Right lobe of liver (tissue), 6 donors: ENCODE measurements around the gene CEACAM18. TPM values are rescaled to one million over a fixed set of nuclear protein-coding genes. Genes with fewer than 3 reads are reported as not detected.

Experiments
- ATAC-seq, 4 donors: fragments of 200-7000 bp; cut with Tn5 transposase; one replicate each; pipeline ENCODE4 v1.9.1; 2020; ENCODE audit warnings: mild to moderate bottlenecking in 4 of 4, moderate library complexity in 4 of 4
- DNase-seq, 3 donors: peaks; one replicate each; pipeline ENCODE4 v3.0.0-alpha.2; 2020
- H3K27ac ChIP-seq, 3 donors: fragments of 200-600 bp; one replicate each; pipeline ENCODE4 v1.8.0; 2022
- H3K27me3 ChIP-seq, 2 donors: fragments of 200-600 bp; one replicate each; pipeline ENCODE4 v1.8.0; 2022
- H3K36me3 ChIP-seq, 4 donors: fragments of 200-600 bp; sonication (generic) in 1 of 4; one replicate each; pipeline versions ENCODE4 v1.5.1 to v1.8.0; 2017 to 2022; ENCODE audit warnings: control low read depth in 1 of 4
- H3K4me1 ChIP-seq, 4 donors: fragments of 200-600 bp; sonication (generic) in 1 of 4; one replicate each; pipeline versions ENCODE4 v1.5.1 to v1.8.0; 2017 to 2022; ENCODE audit warnings: control low read depth in 1 of 4
- H3K4me3 ChIP-seq, 3 donors: fragments of 200-600 bp; one replicate each; pipeline ENCODE4 v1.8.0; 2022
- H3K9me3 ChIP-seq, 4 donors: fragments of 200-600 bp; sonication (generic) in 1 of 4; one replicate each; pipeline versions ENCODE4 v1.5.1 to v1.8.0; 2017 to 2022; ENCODE audit warnings: control low read depth in 1 of 4
- POLR2A ChIP-seq: fragments of 450-650 bp; IDR thresholded peaks from one replicate; pipeline ENCODE4 v1.6.1; 2017; ENCODE audit warnings: antibody characterized with exemption, mild to moderate bottlenecking
- WGBS: methylation state at CpG from one replicate; pipeline ENCODE4 v1.1.6; 2018; ENCODE audit warnings: low coverage, low lambda C conversion rate; ENCODE audit not compliant: insufficient coverage; ENCODE audit errors: missing lambda C conversion rate; 5-methylcytosine and 5-hydroxymethylcytosine counted together
- intact Hi-C, 2 donors: fragments of 100-400 bp; cut with DNase I; formaldehyde crosslinking; loops; one replicate each; pipeline versions ENCODE4 v1.11.2 to v1.14.1; 2022
- total RNA-seq, 6 experiments: library from RNA; depleted of rRNA in 2 of 6; stranded (reverse); fragments of >200 nt in 2 of 6; fragmentation: NEBNext Ultra II Directional in 3 of 6; extraction: Animal tissue kit (Norgen Biotek cat#: 25700) in 3 of 6; gene quantifications; one replicate each; pipeline versions ENCODE4 v1.1.0 to v1.2.4, GENCODE V29; 2016 to 2023
- TF ChIP-seq, protein P1 (sequence below), 4 donors: fragments of 200-600 bp in 3 of 4; fragments of 450-650 bp in 1 of 4; IDR thresholded peaks; one replicate each; pipeline versions ENCODE4 v1.5.1 to v1.8.0; 2016 to 2022; ENCODE audit warnings: antibody characterized with exemption in 4 of 4, mild to moderate bottlenecking in 2 of 4
- donor health status: DM: no; HTN: yes; CAD: no.
- donor health status: DM: no; HTN: no; CAD: no.
- donor health status: DM: no; HTN: no; CAD: no.
- donor health status: DM: no; HTN: yes; CAD: no.
- donor health status: DM: no; HTN: yes; CAD: no.

The CEACAM18 gene
- total RNA-seq, 6 experiments from 2014 or later: not detected

DNA sequence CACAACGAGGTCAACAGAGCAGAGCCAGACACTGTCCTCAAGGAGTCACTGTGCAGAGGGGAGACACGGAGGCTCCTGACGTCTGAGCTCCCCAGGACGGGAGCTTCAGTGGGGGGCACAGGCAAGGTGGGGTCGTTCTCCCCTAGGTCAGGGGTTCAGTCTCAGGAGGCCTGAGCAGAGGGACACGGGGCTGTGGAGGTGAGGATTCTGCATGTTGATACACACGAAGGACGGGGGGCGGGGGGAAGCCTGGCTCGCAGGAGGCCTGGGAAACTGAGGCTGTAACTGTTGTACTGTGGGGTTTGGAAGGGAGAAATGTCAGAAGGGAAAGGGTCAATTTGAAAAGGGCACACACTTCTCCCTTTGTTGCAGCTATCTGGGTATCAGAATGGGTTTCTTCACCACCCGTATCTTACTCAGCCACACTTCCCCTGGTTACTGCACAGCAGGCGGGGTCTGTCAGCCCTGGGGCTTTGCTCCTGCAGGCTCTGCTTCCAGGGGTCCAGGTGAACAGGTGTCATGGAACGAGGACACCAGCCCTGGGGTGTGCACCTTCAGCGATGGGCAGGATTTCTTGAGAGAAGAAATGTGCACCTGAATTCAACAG, 19.3 kb upstream of the CEACAM18 start:
- no peaks in the 10 kb centered on the region for H3K4me1 ChIP-seq
- DNase-seq: no peak
- WGBS: 71% methylated on average over 8 of the region's 14 CpGs
- no peak overlapping the region for H3K4me3 ChIP-seq
- H3K27ac ChIP-seq: no peak overlapping the region
- no peaks in the 10 kb centered on the region for H3K27me3 ChIP-seq
- intact Hi-C loops: no loop called here
- H3K36me3 ChIP-seq: no peaks in the 10 kb centered on the region
- ATAC-seq: no peak
- TF ChIP-seq, protein P1, sequence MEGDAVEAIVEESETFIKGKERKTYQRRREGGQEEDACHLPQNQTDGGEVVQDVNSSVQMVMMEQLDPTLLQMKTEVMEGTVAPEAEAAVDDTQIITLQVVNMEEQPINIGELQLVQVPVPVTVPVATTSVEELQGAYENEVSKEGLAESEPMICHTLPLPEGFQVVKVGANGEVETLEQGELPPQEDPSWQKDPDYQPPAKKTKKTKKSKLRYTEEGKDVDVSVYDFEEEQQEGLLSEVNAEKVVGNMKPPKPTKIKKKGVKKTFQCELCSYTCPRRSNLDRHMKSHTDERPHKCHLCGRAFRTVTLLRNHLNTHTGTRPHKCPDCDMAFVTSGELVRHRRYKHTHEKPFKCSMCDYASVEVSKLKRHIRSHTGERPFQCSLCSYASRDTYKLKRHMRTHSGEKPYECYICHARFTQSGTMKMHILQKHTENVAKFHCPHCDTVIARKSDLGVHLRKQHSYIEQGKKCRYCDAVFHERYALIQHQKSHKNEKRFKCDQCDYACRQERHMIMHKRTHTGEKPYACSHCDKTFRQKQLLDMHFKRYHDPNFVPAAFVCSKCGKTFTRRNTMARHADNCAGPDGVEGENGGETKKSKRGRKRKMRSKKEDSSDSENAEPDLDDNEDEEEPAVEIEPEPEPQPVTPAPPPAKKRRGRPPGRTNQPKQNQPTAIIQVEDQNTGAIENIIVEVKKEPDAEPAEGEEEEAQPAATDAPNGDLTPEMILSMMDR (IDR thresholded peaks at IDR 0.05): no peak
- TF ChIP-seq POLR2A: no peak
- no peaks in the 10 kb centered on the region for H3K9me3 ChIP-seq

DNA sequence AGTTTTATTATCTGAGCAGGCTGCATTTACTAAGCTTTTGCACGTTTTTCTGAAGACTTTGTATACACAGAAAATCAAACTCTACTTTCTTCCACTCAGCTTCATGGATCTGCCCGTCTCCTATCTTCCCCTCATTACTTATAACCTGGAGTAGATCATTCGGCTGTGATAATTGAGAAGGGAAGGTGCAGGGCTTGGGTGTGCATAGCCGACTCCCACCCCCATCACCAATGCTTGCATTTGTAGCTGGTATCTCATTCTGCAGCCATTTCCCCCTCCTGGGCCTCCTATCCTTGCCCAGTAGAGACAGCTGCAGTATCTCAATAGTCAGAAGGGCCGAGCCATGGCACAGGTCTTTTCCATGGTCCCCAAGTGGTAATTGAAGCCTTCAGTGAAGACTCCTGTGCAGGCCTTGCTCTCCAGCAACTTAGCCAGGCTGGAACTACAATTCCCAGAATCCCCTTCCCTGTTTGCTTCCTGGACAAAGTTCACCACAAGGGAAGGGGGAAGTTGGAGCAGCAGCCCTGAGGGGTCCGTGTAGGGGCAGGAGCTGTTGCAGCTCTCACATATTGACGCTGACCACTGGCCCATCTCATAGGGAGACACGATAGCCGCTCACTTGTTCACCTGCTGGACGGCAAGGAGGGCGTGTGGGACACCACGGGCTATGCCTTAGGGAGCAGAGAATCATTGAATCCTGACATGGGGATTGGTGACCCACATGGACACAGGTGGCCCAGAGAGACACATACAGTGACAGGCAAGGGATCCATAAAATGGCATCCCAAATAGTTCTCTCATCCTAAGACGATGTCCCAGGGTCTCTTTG, 18.0 kb upstream of the CEACAM18 start:
- Histone ChIP-seq H3K4me1 (no peaks in the 10 kb centered on the region), H3K27me3 (no peaks in the 10 kb centered on the region), H3K9me3 (no peaks in the 10 kb centered on the region), H3K4me3 (no peak overlapping the region), H3K36me3 (no peaks in the 10 kb centered on the region), H3K27ac (no peak overlapping the region)
- TF ChIP-seq, protein P1 (IDR thresholded peaks at IDR 0.05): no peak
- TF ChIP-seq POLR2A: no peak
- DNase-seq (no peak), ATAC-seq (peak in 1 of 4 donors; percentile 19)
- intact Hi-C loops: no loop called here
- 33% methylated on average over 10 of the region's 13 CpGs for WGBS

DNA sequence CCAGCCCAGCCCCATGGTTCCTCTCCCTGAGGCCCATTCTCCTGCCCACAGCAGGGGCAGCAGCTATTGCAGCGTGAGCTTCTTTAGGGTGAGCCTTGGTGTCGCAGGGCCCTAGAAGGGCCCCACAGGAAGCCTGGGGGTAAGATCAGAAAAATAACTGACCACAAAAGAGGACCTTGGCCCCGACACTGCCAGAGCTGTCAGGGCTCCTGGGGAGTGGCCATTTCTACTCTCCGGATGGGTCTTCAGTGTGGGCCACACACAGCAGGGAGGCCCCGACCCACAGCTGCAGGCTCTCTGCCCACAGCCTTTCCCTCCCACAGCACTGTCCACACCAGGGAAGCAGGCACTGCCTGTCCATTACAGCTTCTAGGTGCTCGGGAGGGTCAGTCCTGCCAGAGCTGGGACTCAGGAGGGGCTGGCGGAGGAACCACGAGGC, 16.6 kb upstream of the CEACAM18 start:
- no peak for DNase-seq
- Histone ChIP-seq H3K27me3 (no peaks in the 10 kb centered on the region), H3K9me3 (no peaks in the 10 kb centered on the region), H3K4me3 (no peak overlapping the region), H3K36me3 (no peaks in the 10 kb centered on the region), H3K4me1 (no peaks in the 10 kb centered on the region), H3K27ac (no peak overlapping the region)
- WGBS: 92% methylated on average over 2 of the region's 8 CpGs
- peak; percentile 36 to 62 (median 47) for ATAC-seq
- intact Hi-C loops: no loop called here
- no peak for TF ChIP-seq POLR2A
- TF ChIP-seq, protein P1 (IDR thresholded peaks at IDR 0.05): no peak

DNA sequence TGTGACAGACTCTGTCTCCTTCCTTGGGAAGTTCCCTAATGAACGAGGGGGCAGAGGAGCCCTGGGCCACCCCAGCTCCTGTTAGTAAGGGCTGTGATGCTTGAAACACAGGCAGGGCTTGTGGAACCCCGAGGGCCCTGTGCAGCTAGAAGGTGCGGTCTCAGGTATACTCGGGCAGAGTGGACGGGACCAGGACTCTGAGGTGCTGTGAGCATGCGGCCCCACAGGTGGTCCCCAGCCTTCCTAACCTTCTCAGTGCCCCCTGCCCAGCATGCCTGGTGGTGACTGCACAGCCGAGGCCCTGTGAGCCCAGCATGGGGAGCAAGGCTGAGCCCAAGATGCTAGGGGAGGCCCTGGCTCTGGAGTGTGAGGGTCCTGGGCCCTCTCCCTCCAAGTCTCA, 16.1 kb upstream of the CEACAM18 start:
- intact Hi-C loops: no loop called here
- Histone ChIP-seq H3K4me3 (no peak overlapping the region), H3K27me3 (no peaks in the 10 kb centered on the region), H3K36me3 (no peaks in the 10 kb centered on the region), H3K27ac (no peak overlapping the region), H3K4me1 (no peaks in the 10 kb centered on the region), H3K9me3 (no peaks in the 10 kb centered on the region)
- no CpG with 5 or more reads among the region's 7 CpGs for WGBS
- peak in 1 of 4 donors; percentile 4 for ATAC-seq
- TF ChIP-seq POLR2A: no peak
- TF ChIP-seq, protein P1 (IDR thresholded peaks at IDR 0.05): no peak
- no peak for DNase-seq
